HUDEP-2 (cell line): ENCODE results near the gene ADAMTSL2.

ENCODE experiments used
- DNase-seq, 76 experiments: peaks; one replicate each; lab custom pipeline; 2025; ENCODE audit not compliant: unreplicated experiment in 76 of 76; lab: John Stamatoyannopoulos, UW

Gene ADAMTSL2

GRCh38 chr9:133529874-133530273 lies 4.6 kb upstream of the ADAMTSL2 start:
- DNase-seq = no peak

GRCh38 chr9:133531293-133531692 lies 3.2 kb upstream of the ADAMTSL2 start:
- DNase-seq = no peak

DNA sequence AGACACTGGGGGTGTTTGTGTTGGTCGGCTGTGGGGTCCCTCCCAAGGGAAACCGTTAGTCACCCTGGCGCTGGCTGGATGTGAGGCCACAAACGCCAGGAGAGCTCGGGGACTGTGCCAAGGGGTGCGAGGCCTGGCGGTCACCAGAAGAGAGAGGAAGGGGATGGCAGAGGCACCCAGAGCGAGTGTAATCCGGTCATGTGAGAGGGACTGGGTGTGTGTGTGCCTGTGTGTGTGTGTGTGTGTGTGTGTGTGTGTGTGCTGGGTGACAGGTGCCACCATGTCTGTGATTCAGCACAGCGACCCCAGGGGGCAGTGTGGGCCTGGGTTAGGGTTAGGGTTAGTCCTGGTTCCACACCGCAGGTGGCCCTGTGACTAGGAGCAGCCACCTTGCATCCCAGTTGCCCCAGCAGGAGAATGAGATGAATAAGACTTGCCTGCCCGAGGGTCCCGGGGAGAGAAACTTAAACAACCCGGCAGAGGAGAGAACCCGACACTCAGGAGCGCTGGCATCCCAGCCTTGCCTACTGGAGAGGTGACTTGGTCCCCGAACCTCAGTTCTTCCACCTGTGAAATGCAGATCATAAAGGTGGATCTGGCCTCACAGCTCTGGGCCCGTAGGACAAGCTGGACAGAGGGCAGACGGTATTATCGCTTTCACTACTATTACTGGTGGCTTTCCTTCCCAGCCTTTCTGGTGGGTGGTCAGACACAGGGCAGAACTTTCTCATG lies 1.4 kb upstream of the ADAMTSL2 start:
- DNase-seq = peak in 74 of 76 experiments; percentile 26 to 89 (median 77)

- DNase-seq = no peak
Observed at GRCh38 chr9:133533857-133534256, 647 bp upstream of the ADAMTSL2 start.

- DNase-seq = no peak
Observed at GRCh38 chr9:133535306-133535877, 888 bp downstream of the ADAMTSL2 start.

DNA sequence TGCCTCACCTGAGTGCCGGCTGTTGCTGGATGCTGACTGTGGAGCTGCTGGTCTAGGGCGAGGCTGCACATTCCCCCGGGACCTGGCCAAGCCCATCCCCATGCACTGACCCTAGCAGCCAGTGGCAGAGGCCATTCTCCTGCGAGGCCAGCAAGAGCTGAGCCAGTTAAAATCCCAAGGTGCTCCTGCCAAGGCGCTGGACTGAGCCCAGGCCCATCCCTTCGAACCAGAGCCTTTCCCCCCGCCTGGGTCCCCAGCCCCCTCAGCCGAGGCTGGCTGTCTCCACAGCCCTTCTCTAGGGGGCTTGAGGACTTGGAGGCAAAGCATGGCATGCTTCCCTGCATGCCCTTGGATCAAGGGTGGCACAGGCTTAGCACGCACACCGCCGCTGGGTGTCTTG lies 1.6 kb downstream of the ADAMTSL2 start:
- DNase-seq = no peak

DNA sequence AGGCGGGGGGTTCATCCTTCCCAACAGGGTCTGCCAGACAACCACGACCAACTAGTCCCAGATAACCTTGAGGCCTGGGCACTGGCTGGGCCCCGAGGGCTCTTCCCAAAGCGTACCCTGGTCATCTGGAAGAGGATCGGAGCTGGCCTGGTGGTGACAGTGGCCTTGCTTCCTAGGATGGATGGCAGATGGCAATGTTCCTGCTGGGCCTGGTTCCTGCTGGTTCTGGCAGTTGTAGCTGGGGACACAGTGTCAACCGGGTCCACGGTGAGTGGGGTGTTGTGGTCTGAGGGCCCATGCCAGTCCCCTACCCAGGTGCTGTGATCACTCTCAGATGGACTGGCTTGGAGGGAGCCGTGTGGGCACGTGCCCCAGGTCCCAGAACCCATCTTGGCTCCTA lies 2.0 kb downstream of the ADAMTSL2 start:
- no peak for DNase-seq

DNA sequence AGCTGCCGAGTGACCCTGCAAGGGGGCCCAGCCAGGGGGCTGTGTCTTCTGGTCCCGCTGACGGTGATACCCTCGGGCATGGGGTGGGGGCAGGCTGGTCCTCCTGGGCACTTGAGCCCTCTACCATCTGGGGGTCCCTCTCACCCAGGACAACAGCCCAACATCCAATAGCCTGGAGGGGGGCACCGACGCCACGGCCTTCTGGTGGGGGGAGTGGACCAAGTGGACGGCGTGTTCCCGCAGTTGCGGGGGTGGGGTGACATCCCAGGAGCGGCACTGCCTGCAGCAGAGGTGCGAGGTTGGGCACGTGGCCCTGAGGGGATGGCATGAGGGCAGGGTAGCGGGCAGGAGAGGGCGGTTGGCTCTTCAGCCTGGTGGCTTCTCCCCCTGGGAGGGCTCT lies 2.8 kb downstream of the ADAMTSL2 start:
- DNase-seq = no peak

DNA sequence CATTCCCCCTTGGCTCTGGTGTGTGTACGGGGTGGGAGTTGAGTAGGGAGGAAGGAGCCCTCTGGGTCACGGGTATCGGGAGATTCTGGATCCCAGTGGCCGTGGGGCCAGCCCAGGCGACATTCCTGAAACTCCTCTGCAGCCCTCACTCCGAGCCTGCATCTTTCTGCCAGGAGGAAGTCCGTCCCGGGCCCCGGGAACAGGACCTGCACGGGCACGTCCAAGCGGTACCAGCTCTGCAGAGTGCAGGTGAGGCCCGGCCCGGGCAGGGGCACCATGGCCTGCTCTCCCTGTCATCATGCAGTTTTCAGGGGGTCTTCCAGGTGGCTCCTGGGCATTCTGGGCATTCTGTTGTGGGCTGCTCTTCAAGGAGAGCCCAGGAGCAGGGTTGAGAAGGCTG lies 3.7 kb downstream of the ADAMTSL2 start:
- no peak for DNase-seq

DNA sequence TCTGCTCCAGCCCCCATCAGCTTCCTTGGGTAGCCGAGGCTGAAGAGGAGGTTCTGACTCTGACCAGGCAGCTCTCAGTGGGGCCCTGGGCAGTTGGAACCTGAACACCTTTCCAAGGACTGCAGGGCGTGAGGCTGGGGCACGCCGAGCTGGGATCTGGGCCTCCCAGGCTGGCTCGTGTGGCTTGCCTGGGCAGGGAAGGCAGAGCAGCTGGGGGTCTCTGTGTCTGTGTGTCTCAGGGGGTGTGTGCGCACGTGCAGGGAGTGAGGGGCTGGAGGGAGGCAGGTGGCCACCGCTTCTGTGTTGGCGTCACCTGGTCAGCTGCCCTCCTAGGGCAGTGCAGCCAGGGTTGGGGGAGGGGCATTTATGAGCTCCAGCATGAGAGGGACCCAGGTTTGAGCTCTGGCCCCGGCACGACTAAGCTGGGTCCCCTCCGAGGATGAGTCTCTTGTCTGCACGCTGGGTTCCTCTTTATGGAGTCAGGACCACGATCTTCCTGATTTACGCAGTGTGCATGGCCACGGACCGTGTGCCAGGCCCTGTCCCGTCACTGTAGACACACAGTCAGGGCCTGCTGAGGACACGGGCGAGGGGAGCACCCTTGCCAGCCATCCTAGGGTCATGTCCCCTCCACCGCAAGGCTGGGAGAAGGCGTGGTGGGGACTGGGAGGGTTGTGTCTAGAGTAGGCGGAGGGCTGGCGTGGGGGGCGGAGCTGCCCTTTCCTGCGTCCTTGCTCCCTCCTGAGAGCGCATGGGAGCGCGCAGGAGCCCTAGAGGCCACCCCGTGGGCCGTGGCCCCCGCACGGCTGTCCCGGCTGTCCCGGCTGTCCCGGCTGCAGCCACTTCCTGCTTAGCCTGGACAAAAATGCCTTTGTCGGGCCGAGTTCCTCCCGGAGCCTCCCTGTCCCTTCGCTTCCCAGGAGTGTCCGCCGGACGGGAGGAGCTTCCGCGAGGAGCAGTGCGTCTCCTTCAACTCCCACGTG lies 4.6 kb downstream of the ADAMTSL2 start:
- DNase-seq = peak in 5 of 76 experiments; percentile 12 to 39 (median 34)

DNA sequence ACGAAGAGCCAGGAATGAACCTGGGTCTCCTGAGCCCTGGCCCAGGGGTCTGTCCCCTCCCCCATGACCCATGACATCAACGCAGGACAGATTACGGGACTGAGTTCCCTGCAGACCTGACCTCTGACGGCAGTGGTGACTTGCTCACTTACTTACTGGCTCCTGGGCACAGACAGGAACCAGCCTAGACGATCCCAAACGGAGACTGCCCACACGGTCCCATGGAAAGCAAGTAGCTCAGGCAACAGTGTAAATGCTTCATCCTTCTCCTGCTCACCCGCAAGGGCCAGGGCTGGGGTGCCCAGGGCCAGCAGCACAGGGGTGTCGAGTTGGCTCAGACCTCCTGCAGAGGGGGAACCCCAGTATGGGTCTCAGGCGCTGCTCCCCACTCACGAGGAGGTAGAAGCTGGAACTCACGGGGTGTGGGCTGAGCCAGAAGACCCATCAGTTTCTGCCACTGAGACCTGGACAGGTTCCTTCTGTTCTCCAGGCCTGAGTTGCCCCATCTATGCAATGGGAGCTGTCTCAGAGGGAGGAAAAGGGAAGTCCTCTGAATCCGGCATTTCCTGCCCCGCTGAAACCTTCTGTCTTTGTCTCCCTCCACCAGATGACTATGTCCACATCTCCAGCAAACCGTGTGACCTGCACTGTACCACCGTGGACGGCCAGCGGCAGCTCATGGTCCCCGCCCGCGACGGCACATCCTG lies 5.6 kb downstream of the ADAMTSL2 start:
- no peak for DNase-seq

DNA sequence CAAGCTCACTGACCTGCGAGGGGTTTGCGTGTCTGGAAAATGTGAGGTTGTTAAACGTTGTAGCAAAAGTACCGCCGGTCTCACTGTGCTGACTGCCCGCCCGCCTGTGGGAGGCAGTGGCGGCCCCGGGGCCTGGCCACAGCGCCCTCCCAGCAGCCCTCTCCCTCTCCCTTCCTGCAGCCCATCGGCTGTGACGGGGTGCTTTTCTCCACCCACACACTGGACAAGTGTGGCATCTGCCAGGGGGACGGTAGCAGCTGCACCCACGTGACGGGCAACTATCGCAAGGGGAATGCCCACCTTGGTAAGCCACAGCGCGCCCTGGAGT lies 6.2 kb downstream of the ADAMTSL2 start:
- DNase-seq = peak in 2 of 76 experiments; percentile 20 to 23

DNA sequence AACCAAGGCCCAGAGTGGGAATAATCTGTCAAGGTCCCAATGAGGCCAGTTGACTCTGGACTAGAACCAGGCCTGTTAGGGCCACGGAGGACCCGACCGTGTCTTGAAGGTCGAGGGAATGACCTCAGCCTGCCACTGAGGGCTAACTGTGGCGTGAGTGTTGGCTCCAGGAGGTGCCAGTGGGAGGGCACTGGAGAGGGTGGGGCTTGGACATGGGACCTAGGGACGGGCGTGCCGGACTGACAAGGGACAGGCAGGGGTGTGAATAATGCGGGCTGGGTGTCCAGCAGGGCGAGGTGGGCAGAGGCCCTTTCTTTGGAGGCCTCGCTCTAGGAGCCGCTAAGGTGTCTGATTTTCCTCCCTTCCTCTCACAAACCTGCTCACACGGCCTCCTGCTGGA lies 7.5 kb downstream of the ADAMTSL2 start:
- DNase-seq = peak in 29 of 76 experiments; percentile 9 to 59 (median 26)

GRCh38 chr9:133543772-133544467 lies 9.4 kb downstream of the ADAMTSL2 start:
- peak in 72 of 76 experiments; percentile 37 to 87 (median 73) for DNase-seq

DNA sequence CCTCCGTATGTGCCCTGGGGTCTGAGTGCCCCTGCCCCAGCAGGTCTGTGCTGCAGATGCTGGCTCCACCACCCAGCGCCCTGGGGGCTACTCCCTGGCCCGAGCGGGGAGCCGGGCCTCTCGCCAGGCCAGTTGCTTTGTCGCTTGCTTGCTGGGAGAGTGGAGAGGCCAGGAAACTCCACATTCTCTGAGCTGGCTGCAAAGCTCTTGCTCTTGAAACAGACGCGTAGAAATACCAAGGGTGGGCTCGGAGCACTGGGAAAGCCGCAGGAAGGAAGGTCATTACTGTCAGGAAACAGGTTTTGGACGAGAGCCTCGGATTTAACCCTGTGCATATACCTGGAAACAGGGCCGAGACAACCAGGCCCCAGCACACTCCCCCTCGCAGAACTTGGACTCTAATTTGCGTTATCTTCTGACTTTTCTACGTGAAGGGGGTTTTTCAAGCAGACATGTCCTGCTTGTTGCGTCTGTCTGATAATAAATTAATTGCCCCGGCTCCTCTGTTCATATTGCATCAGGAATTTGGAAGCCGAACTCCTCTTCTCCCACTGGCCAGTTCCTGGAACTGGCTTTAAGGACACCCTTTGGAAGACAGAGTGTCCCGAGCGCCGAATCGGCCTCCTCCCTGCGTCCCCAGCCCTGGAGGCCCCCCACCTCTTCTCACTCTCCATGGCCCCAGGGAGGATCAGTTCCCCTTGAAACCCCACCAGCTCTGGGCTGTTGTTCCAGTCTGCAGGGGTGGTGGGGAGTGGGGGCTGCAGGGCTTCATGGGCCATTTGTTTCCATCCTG lies 11.2 kb downstream of the ADAMTSL2 start:
- no peak for DNase-seq

GRCh38 chr9:133546287-133546680 lies 11.8 kb downstream of the ADAMTSL2 start:
- no peak for DNase-seq

- DNase-seq = no peak
Observed at GRCh38 chr9:133547116-133547515, 12.6 kb downstream of the ADAMTSL2 start.

GRCh38 chr9:133551446-133551845 lies 16.9 kb downstream of the ADAMTSL2 start:
- DNase-seq = no peak

DNA sequence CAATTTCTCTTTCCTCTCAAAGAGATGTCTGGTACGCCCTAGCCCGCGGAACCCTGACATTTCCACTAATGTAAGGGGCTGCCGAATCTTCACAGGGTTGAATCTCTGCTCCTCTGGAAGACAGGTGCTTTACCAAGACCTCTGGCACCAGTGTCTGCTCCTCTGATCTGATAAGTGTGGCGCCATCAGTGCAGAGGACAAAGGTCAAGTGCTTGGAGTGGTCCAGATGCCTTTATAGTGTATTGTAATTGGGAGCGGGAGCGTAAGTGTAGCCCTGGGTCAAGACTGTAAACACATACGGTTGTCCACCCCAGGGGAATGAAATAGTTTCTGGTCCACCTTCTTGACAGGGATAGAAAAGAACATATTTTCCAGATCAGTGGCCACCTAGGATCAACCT lies 17.7 kb downstream of the ADAMTSL2 start:
- DNase-seq = no peak
